H9 (cell line): Measurements from ENCODE around the gene HPSE. TPM values are rescaled to one million over a fixed set of nuclear protein-coding genes. Genes with fewer than 3 reads are reported as not detected.

Source experiments
- DNase-seq: peaks from one replicate; pipeline ENCODE4 v3.0.0-alpha.2; 2017
- H2AFZ ChIP-seq: one replicate; pipeline ENCODE4 v1.6.1; 2013; ENCODE audit warnings: mild to moderate bottlenecking, low read length, control low read depth, moderate library complexity
- H2AK5ac ChIP-seq: 2 replicates; pipeline ENCODE4 v1.6.1; 2013; ENCODE audit warnings: low read length, control low read depth, mixed read lengths; ENCODE audit not compliant: insufficient read length
- H2BK120ac ChIP-seq: one replicate; pipeline ENCODE4 v1.6.1; 2013; ENCODE audit warnings: low read depth, mild to moderate bottlenecking, low read length, control low read depth, inconsistent platforms; ENCODE audit not compliant: poor library complexity, severe bottlenecking
- H2BK12ac ChIP-seq: 2 replicates; pipeline ENCODE4 v1.6.1; 2013; ENCODE audit warnings: low read length, control low read depth, mixed read lengths, low read depth; ENCODE audit not compliant: insufficient read length
- H2BK15ac ChIP-seq: 2 replicates; pipeline ENCODE4 v1.6.1; 2013; ENCODE audit warnings: low read depth, low read length, control low read depth
- H2BK20ac ChIP-seq: one replicate; pipeline ENCODE4 v1.6.1; 2013; ENCODE audit warnings: low read depth, mild to moderate bottlenecking, low read length, control low read depth, inconsistent platforms; ENCODE audit not compliant: poor library complexity, severe bottlenecking
- H2BK5ac ChIP-seq: 2 replicates; pipeline ENCODE4 v1.6.1; 2013; ENCODE audit warnings: low read length, control low read depth, mixed read lengths; ENCODE audit not compliant: insufficient read length
- H3K14ac ChIP-seq: 2 replicates; pipeline ENCODE4 v1.6.1; 2013; ENCODE audit warnings: low read length, control low read depth; ENCODE audit not compliant: insufficient read depth
- H3K18ac ChIP-seq: 2 replicates; pipeline ENCODE4 v1.6.1; 2013; ENCODE audit warnings: low read depth, mild to moderate bottlenecking, mixed read lengths, low read length, control low read depth; ENCODE audit not compliant: insufficient read length
- H3K23ac ChIP-seq: 2 replicates; pipeline ENCODE4 v1.6.1; 2013; ENCODE audit warnings: low read length, control low read depth, mixed read lengths, low read depth; ENCODE audit not compliant: insufficient read length
- H3K23me2 ChIP-seq: 2 replicates; pipeline ENCODE4 v1.6.1; 2013; ENCODE audit warnings: low read depth, mild to moderate bottlenecking, mixed read lengths, low read length, control low read depth; ENCODE audit not compliant: insufficient read length, poor library complexity, severe bottlenecking
- H3K27ac ChIP-seq: 2 replicates; pipeline ENCODE4 v1.5.1; 2013; ENCODE audit warnings: low read length, control low read depth, mixed read lengths, low read depth; ENCODE audit not compliant: insufficient read length
- H3K27me3 ChIP-seq: 2 replicates; pipeline ENCODE4 v1.6.1; 2013; ENCODE audit warnings: low read length, control low read depth, inconsistent platforms; ENCODE audit not compliant: insufficient read depth
- H3K4ac ChIP-seq: 2 replicates; pipeline ENCODE4 v1.6.1; 2013; ENCODE audit warnings: low read depth, mild to moderate bottlenecking, control low read depth, inconsistent platforms, low read length, moderate library complexity
- H3K4me1 ChIP-seq: 2 replicates; pipeline ENCODE4 v1.6.1; 2013; ENCODE audit warnings: low read length, control low read depth, inconsistent platforms; ENCODE audit not compliant: insufficient read depth
- H3K4me2 ChIP-seq: 2 replicates; pipeline ENCODE4 v1.6.1; 2013; ENCODE audit warnings: low read length, control low read depth, mixed read lengths; ENCODE audit not compliant: insufficient read length, insufficient read depth
- H3K56ac ChIP-seq: 2 replicates; pipeline ENCODE4 v1.6.1; 2013; ENCODE audit warnings: low read depth, mild to moderate bottlenecking, mixed read lengths, low read length, control low read depth; ENCODE audit not compliant: insufficient read length
- H3K79me1 ChIP-seq: 2 replicates; pipeline ENCODE4 v1.6.1; 2013; ENCODE audit warnings: low read depth, mild to moderate bottlenecking, moderate library complexity, low read length, control low read depth, inconsistent platforms; ENCODE audit not compliant: insufficient read depth, poor library complexity, severe bottlenecking
- H3K79me2 ChIP-seq: 2 replicates; pipeline ENCODE4 v1.6.1; 2013; ENCODE audit warnings: low read length, control low read depth, inconsistent platforms; ENCODE audit not compliant: insufficient read depth
- H3K9ac ChIP-seq: 2 replicates; pipeline ENCODE4 v1.6.1; 2013; ENCODE audit warnings: low read length, control low read depth, mixed read lengths; ENCODE audit not compliant: insufficient read length; ENCODE audit errors: extremely low read depth
- H3K9me3 ChIP-seq: one replicate; pipeline ENCODE4 v1.6.1; 2013; ENCODE audit warnings: low read depth, low read length, inconsistent platforms; ENCODE audit not compliant: control insufficient read depth
- H3T11ph ChIP-seq: one replicate; pipeline ENCODE4 v1.6.1; 2013; ENCODE audit warnings: mild to moderate bottlenecking, low read length, control low read depth, inconsistent platforms
- H4K20me1 ChIP-seq: one replicate; pipeline ENCODE4 v1.6.1; 2013; ENCODE audit not compliant: control insufficient read depth, insufficient read length, insufficient read depth
- H4K5ac ChIP-seq: 2 replicates; pipeline ENCODE4 v1.6.1; 2013; ENCODE audit warnings: low read depth, mild to moderate bottlenecking, mixed read lengths, low read length, control low read depth; ENCODE audit not compliant: insufficient read length
- H4K8ac ChIP-seq: replicated peaks from 2 replicates; pipeline ENCODE4 v1.6.1; 2013; ENCODE audit warnings: low read length, control low read depth, mixed read lengths, low read depth; ENCODE audit not compliant: insufficient read length
- H4K91ac ChIP-seq: 2 replicates; pipeline ENCODE4 v1.6.1; 2013; ENCODE audit warnings: low read depth, mild to moderate bottlenecking, moderate library complexity, mixed read lengths, low read length, control low read depth; ENCODE audit not compliant: insufficient read length
- H3K27ac Mint-ChIP-seq, 3 experiments: 2 replicates in 2 of 3; 3 replicates in 1 of 3; pipeline ENCODE4 v1.8.0; 2020 to 2021; ENCODE audit warnings: mixed read lengths in 3 of 3, mild to moderate bottlenecking in 1 of 3, moderate library complexity in 1 of 3
- H3K27me3 Mint-ChIP-seq: 2 replicates; pipeline ENCODE4 v1.8.0; 2021; ENCODE audit warnings: low read depth, mild to moderate bottlenecking, moderate library complexity, mixed read lengths
- H3K36me3 Mint-ChIP-seq, 3 experiments: 2 replicates in 2 of 3; 3 replicates in 1 of 3; pipeline ENCODE4 v1.8.0; 2020 to 2021; ENCODE audit warnings: low read depth in 3 of 3, mixed read lengths in 3 of 3; ENCODE audit not compliant: insufficient read depth in 1 of 3
- H3K4me1 Mint-ChIP-seq, 2 experiments: 2 replicates each; pipeline ENCODE4 v1.8.0; 2020; ENCODE audit warnings: mixed read lengths in 2 of 2
- H3K4me3 Mint-ChIP-seq, 2 experiments: 2 replicates in 1 of 2; 3 replicates in 1 of 2; pipeline ENCODE4 v1.8.0; 2020 to 2021; ENCODE audit warnings: mild to moderate bottlenecking in 2 of 2, mixed read lengths in 2 of 2, moderate library complexity in 1 of 2
- H3K9me3 Mint-ChIP-seq, 2 experiments: 2 replicates in 1 of 2; 3 replicates in 1 of 2; pipeline ENCODE4 v1.8.0; 2020; ENCODE audit warnings: mild to moderate bottlenecking in 2 of 2, mixed read lengths in 2 of 2, moderate library complexity in 1 of 2
- WGBS: extraction: QIAGEN DNeasy Blood & Tissue Kit; methylation state at CpG from one replicate; pipeline ENCODE4 v1.1.7; 2013; ENCODE audit warnings: missing lambda C conversion rate, low lambda C conversion rate, mixed read lengths; ENCODE audit not compliant: insufficient read length; ENCODE audit errors: extremely low coverage; 5-methylcytosine and 5-hydroxymethylcytosine counted together
- total RNA-seq: library from RNA; stranded (reverse); gene quantifications from 2 replicates; pipeline ENCODE4 v1.2.1, GENCODE V29; 2021
- TF ChIP-seq, protein P1 (sequence below): fragments of 200-600 bp; sonication (generic); conservative IDR thresholded peaks from 3 replicates; pipeline ENCODE4 v1.8.0; 2021; ENCODE audit warnings: antibody characterized with exemption, mild to moderate bottlenecking

Gene HPSE
- total RNA-seq, 1 experiment from 2014 or later, result 2.0 TPM

DNA sequence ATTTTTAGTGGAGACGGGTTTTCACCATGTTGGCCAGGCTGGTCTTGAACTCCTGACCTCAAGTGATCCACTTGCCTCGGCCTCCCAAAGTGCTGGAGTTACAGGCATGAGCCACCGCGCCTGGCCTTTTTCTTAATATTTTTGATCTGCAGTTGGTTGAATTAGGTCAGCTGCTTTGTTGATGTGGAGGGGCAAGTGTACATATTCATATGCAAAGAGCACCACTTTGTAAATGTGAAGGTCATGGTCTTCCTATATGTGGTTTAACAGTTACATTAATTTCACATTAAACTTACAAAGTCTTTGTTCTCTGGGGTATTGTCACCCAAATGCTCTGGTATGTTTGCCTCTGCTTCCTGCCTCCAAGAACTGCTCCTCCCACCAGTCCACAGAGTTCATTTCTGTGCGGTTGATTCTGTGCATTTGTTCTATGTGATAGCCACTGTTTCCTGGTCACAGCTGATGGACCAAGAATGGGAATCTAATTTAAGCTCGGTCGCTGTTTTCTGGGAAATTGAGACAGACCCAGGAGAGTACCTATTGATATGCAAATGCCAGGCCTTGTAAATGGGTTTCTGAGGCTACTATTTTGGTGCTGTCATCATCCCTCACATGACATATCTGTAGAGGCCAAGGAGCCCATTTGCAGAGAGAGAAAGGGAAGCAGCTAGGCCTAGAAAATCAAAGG is 26.9 kb upstream of the HPSE start:
- no peak overlapping the region for H2BK20ac ChIP-seq
- DNase-seq, result peak; percentile 65
- H4K8ac ChIP-seq, result no peak overlapping the region
- peak overlapping the region; percentile 87 to 95 (median 89) for H3K27ac Mint-ChIP-seq
- peaks cover 13% of the 10 kb centered on the region in 2 experiments for H3K4me1 Mint-ChIP-seq
- H4K20me1 ChIP-seq, result no peaks in the 10 kb centered on the region
- no peaks in the 10 kb centered on the region for H3K9me3 Mint-ChIP-seq
- no peak overlapping the region for H2AK5ac ChIP-seq
- H3K23ac ChIP-seq, result no peak overlapping the region
- no peak overlapping the region for H2BK15ac ChIP-seq
- no peaks in the 10 kb centered on the region for H3K23me2 ChIP-seq
- H3K4me1 ChIP-seq, result peaks cover 2% of the 10 kb centered on the region
- H2BK5ac ChIP-seq, result no peak overlapping the region
- H3K4me3 Mint-ChIP-seq, result no peak overlapping the region
- H3K14ac ChIP-seq, result no peak overlapping the region
- H3K9ac ChIP-seq, result no peak overlapping the region
- H3K18ac ChIP-seq, result peak overlapping the region; percentile 39
- peak overlapping the region; percentile 89 for H2BK120ac ChIP-seq
- peaks cover 4% of the 10 kb centered on the region for H3K27me3 Mint-ChIP-seq
- peak overlapping the region; percentile 82 for H3K27ac ChIP-seq
- H3K4ac ChIP-seq, result no peak overlapping the region
- H3K79me1 ChIP-seq, result no peaks in the 10 kb centered on the region
- no peak overlapping the region for H2BK12ac ChIP-seq
- H3K79me2 ChIP-seq, result no peaks in the 10 kb centered on the region
- H2AFZ ChIP-seq, result peak overlapping the region; percentile 78
- TF ChIP-seq, protein P1, sequence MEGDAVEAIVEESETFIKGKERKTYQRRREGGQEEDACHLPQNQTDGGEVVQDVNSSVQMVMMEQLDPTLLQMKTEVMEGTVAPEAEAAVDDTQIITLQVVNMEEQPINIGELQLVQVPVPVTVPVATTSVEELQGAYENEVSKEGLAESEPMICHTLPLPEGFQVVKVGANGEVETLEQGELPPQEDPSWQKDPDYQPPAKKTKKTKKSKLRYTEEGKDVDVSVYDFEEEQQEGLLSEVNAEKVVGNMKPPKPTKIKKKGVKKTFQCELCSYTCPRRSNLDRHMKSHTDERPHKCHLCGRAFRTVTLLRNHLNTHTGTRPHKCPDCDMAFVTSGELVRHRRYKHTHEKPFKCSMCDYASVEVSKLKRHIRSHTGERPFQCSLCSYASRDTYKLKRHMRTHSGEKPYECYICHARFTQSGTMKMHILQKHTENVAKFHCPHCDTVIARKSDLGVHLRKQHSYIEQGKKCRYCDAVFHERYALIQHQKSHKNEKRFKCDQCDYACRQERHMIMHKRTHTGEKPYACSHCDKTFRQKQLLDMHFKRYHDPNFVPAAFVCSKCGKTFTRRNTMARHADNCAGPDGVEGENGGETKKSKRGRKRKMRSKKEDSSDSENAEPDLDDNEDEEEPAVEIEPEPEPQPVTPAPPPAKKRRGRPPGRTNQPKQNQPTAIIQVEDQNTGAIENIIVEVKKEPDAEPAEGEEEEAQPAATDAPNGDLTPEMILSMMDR, result no peak
- WGBS, result no CpG with 5 or more reads among the region's 7 CpGs
- no peaks in the 10 kb centered on the region for H3K27me3 ChIP-seq
- H3K4me2 ChIP-seq, result peak overlapping the region; percentile 17
- no peaks in the 10 kb centered on the region for H3K36me3 Mint-ChIP-seq
- H4K5ac ChIP-seq, result no peak overlapping the region
- no peak overlapping the region for H4K91ac ChIP-seq
- no peaks in the 10 kb centered on the region for H3K9me3 ChIP-seq
- no peak overlapping the region for H3K56ac ChIP-seq
- H3T11ph ChIP-seq, result no peak overlapping the region
